ENCODE measurements around the gene SPECC1. TPM values are rescaled to one million over a fixed set of nuclear protein-coding genes. Genes with fewer than 3 reads are reported as not detected.

SPECC1 gene
- total and polyA plus RNA-seq, 10 of the 15 experiments (the other 5 are each of a cell fraction or from before 2014, with no cell fraction given) = 6.4 to 40.6 (median 23.9) TPM

- BruUV-seq (replicated peaks) = no TSS peak
- POLR2A ChIA-PET = no interaction called here
- H4K20me1 ChIP-seq (ENCODE audit: control insufficient read depth, insufficient read depth) = no peaks in the 10 kb centered on the region; the same call in 1 of the 2 replicates
- FAIRE-seq = no peak
- no peaks in the 10 kb centered on the region for H3K27me3 ChIP-seq (replicated peaks in 1 of 2; ENCODE audit: control insufficient read depth in 2 of 2, insufficient read depth in 2 of 2, low read length in 1 of 2)
- DNase-seq (ENCODE audit: low read depth, low spot score) = no peak
- peak; percentile 75 for ATAC-seq
- CTCF ChIA-PET = interaction anchor here (0.9 kb wide), 1 partner anchor 9 kb away, joined by 3 read pairs; no protein-coding TSS in a partner anchor
- in situ Hi-C loops (cut with MboI) = no loop called here
- peak overlapping the region; percentile 77 for H3K4me3 ChIP-seq
- RAD21 ChIA-PET (ENCODE audit: unreplicated experiment) = interaction anchor here (1.1 kb wide), 1 partner anchor 887 kb away, joined by 3 read pairs; no protein-coding TSS in a partner anchor
- H3K79me2 ChIP-seq (ENCODE audit: control insufficient read depth, insufficient read depth, low read length) = peaks cover 11% of the 10 kb centered on the region
- H3K4me1 ChIP-seq (ENCODE audit: control insufficient read depth, insufficient read depth, low read length) = peaks cover 20% of the 10 kb centered on the region
- WGBS (ENCODE audit: insufficient coverage, insufficient replicate concordance, low lambda C conversion rate, missing lambda C conversion rate) = 1% methylated on average over 67 of the region's 72 CpGs
- H3K36me3 ChIP-seq (ENCODE audit: control insufficient read depth in 2 of 2, insufficient read depth in 2 of 2, low read length in 1 of 2) = no peaks in the 10 kb centered on the region
- H3K27ac ChIP-seq (ENCODE audit: control insufficient read depth, insufficient read depth) = peak overlapping the region; percentile 31
- peak overlapping the region; percentile 64 for H3K9ac ChIP-seq (ENCODE audit: control insufficient read depth, insufficient read depth, low read length)
- H2AFZ ChIP-seq (ENCODE audit: control insufficient read depth, low read depth, low read length) = peak overlapping the region; percentile 46
- H3K4me2 ChIP-seq (ENCODE audit: control insufficient read depth, insufficient read depth) = peak overlapping the region; percentile 70
- no peaks in the 10 kb centered on the region for H3K9me3 ChIP-seq (replicated peaks; ENCODE audit: control insufficient read depth, insufficient read depth, low read length)
- SMC1A ChIA-PET (ENCODE audit: uncharacterized antibody, unreplicated experiment) = interaction anchor here (2.1 kb wide), 1 partner anchor 47 kb away, joined by 6 read pairs; no protein-coding TSS in a partner anchor
- intact Hi-C loops (cut with micrococcal nuclease; ENCODE audit: unreplicated experiment) = no loop called here
- no peak for TF ChIP-seq E4F1 (IDR thresholded peaks at IDR 0.05; ENCODE audit: borderline replicate concordance, partially characterized antibody)
- no peak for TF ChIP-seq YBX1 (IDR thresholded peaks at IDR 0.05)
- TF ChIP-seq CBX5 (IDR thresholded peaks at IDR 0.05; ENCODE audit: low read depth) = no peak
- no peak for TF ChIP-seq ASH2L (IDR thresholded peaks at IDR 0.05; ENCODE audit: borderline replicate concordance, low read depth)
- TF ChIP-seq SUPT20H (IDR thresholded peaks at IDR 0.05; ENCODE audit: borderline replicate concordance, control insufficient read depth, low read depth, low read length) = no peak
- no peak for TF ChIP-seq KAT2A (conservative IDR thresholded peaks at IDR 0.05; ENCODE audit: control insufficient read depth, low read depth, low read length)
- TF ChIP-seq SMC3 (IDR thresholded peaks at IDR 0.05; ENCODE audit: borderline replicate concordance, low read length) = no peak
- no peak for TF ChIP-seq IKZF2 (IDR thresholded peaks at IDR 0.05)
- TF ChIP-seq EED (IDR thresholded peaks at IDR 0.05; ENCODE audit: low read depth) = peak; percentile 16; the same call in 1 of the 2 replicates
- TF ChIP-seq REST (IDR thresholded peaks at IDR 0.05; ENCODE audit: low read depth, low read length) = no peak
- TF ChIP-seq SPI1 (IDR thresholded peaks at IDR 0.05; ENCODE audit: borderline replicate concordance, insufficient read depth, low read depth, low read length) = no peak
- no peak for TF ChIP-seq ZNF274 (IDR thresholded peaks at IDR 0.05; ENCODE audit: insufficient read depth, insufficient read length)
- TF ChIP-seq NRF1 (conservative IDR thresholded peaks at IDR 0.05; ENCODE audit: low read depth, low read length) = no peak
Observed at GRCh38 chr17:20156196-20157000, 147.2 kb downstream of the SPECC1 start.
